ENCODE results near the gene CPA2. TPM values are rescaled to one million over a fixed set of nuclear protein-coding genes. Genes with fewer than 3 reads are reported as not detected.

CPA2 gene
- total RNA-seq = 0.18 TPM

DNA sequence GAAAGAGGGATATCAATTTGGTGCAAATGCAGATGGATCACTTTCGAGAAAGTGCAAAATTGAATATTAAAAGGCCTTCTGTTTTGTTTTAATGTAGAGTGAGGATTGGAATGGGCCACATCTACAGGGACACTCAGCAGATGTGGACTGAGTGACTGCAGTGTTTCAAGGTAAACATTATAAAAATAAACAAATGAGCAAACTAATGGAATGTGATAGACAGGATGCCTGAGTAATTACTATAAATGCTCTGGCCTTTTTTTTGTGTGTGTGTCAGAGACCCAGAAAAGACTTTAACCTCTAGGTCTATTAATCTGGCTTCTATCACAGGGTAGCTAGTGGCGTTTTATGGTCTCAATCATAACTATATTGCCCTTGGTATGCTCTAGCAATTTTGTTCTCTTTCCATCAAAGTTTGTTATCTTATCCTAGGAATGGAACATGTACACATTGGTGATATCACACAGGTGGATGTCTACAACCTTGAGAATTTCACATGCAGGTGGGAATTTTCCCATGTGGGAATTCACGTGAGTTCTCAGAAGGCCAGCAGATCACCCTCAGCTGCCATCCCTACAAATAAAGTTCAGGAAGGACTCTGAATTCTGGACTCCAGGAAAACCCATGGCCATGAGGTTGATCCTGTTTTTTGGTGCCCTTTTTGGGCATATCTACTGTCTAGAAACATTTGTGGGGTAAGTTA is at the start of gene CPA2:
CPA2 (plus strand) TSS at position 606 of the 703 bp plus-strand sequence; CDS start at position 625, 19 bp downstream.

DNA sequence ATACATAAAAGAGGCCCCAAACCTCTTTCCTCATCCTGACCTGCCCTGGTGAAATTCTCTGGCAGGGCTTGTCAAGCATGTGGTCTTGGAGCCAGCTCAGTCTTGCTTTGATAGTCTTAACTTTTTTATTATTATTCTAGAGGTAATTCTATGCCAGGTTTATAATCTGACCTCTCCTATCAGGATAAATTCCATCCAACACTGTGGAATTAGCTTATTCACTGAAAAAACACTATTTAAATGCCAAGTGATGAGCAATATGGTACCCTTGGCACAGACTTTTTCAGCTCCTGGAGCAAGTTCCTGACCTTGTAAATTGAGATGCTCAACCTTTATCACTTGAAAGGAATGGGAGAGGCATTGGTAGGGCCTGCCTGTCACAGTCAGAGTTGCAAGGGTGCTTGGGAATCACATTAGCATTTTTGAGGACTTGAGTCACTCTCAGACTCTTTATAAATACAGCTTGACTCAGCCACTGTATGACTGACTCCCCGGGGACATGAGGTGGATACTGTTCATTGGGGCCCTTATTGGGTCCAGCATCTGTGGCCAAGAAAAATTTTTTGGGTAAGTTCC is 26.1 kb downstream of the CPA2 start, which contains the start of gene CPA4:
CPA4 (plus strand) TSS at position 480 of the 576 bp plus-strand sequence; CDS start at position 500, 20 bp downstream.

Other genes starting within 250 kb of the CPA2 start
- gene ZC3HC1, start 215.5 kb upstream of the CPA2 start, total RNA-seq = 31.4 TPM
- gene KLHDC10, start 196.3 kb upstream of the CPA2 start, total RNA-seq = 44.6 TPM
- 19.1 TPM for gene TMEM209, start 61.5 kb upstream of the CPA2 start, total RNA-seq
- gene SSMEM1, start 59.0 kb upstream of the CPA2 start, total RNA-seq = not detected
- gene CPA4, start 26.3 kb downstream of the CPA2 start, total RNA-seq = 0.41 TPM
- gene CPA5, start 78.0 kb downstream of the CPA2 start, total RNA-seq = not detected
- gene CPA1, start 113.6 kb downstream of the CPA2 start, total RNA-seq = 1.9 TPM
- 14.7 TPM for gene CEP41, start 174.2 kb downstream of the CPA2 start, total RNA-seq
- 468 TPM for gene MEST, start 225.2 kb downstream of the CPA2 start, total RNA-seq